K562 (cell line): ENCODE results near the gene TTC31. TPM values are rescaled to one million over a fixed set of nuclear protein-coding genes. Genes with fewer than 3 reads are reported as not detected.

ENCODE experiments used
- BACH1 ChIP-seq: fragments of 200-800 bp; sonication (Bioruptor generic); IDR thresholded peaks from 2 replicates; pipeline ENCODE4 v1.6.1; 2016; ENCODE audit warnings: missing genetic modification characterization, missing compliant biosample characterization
- CBFA2T3 ChIP-seq: fragments of 450-650 bp; IDR thresholded peaks from 2 replicates; pipeline ENCODE4 v1.6.1; 2017
- CBFB ChIP-seq: sonication (generic); formaldehyde crosslinking; IDR thresholded peaks from 2 replicates; pipeline ENCODE4 v1.4.0; 2020; ENCODE audit warnings: mild to moderate bottlenecking, missing genetic modification reagents
- FOSL1 ChIP-seq: fragments of 200-800 bp; sonication (Bioruptor generic); conservative IDR thresholded peaks from 2 replicates; pipeline ENCODE4 v1.6.1; 2016; ENCODE audit warnings: missing genetic modification characterization, missing compliant biosample characterization
- GABPB1 ChIP-seq: sonication (generic); formaldehyde crosslinking; IDR thresholded peaks from 2 replicates; pipeline ENCODE4 v1.8.0; 2022; ENCODE audit warnings: mild to moderate bottlenecking, missing genetic modification reagents
- GTF2A2 ChIP-seq: IDR thresholded peaks from 2 replicates; pipeline ENCODE4 v1.6.1; 2016; ENCODE audit warnings: mild to moderate bottlenecking, missing genetic modification characterization, missing compliant biosample characterization
- HOXB6 ChIP-seq: fragments of 250-450 bp; sonication (Bioruptor Pico); IDR thresholded peaks from 2 replicates; pipeline ENCODE4 v1.5.1; 2022; ENCODE audit warnings: mild to moderate bottlenecking, borderline replicate concordance
- IFI16 ChIP-seq: fragments of 250-450 bp; sonication (Bioruptor Pico); IDR thresholded peaks from 2 replicates; pipeline ENCODE4 v2.1.2; 2022; ENCODE audit warnings: mild to moderate bottlenecking, inconsistent platforms
- IRF2 ChIP-seq: sonication (generic); formaldehyde crosslinking; IDR thresholded peaks from 2 replicates; pipeline ENCODE4 v1.8.1; 2022; ENCODE audit warnings: mild to moderate bottlenecking, missing genetic modification reagents
- MCM5 ChIP-seq: fragments of 450-650 bp; IDR thresholded peaks from 2 replicates; pipeline ENCODE4 v1.6.1; 2016; ENCODE audit warnings: low read depth
- MEF2D ChIP-seq: conservative IDR thresholded peaks from 2 replicates; pipeline ENCODE4 v1.6.1; 2016; ENCODE audit warnings: low read depth, missing genetic modification characterization, missing compliant biosample characterization
- MTA3 ChIP-seq: fragments of 450-650 bp; formaldehyde crosslinking; IDR thresholded peaks from 2 replicates; pipeline ENCODE4 v1.6.1; 2017; ENCODE audit warnings: mild to moderate bottlenecking, borderline replicate concordance
- POLR3G ChIP-seq: IDR thresholded peaks from 2 replicates; pipeline ENCODE4 v1.6.1; 2011; ENCODE audit not compliant: insufficient read length, insufficient replicate concordance; ENCODE audit errors: extremely low read depth
- PTBP1 ChIP-seq: fragments of 200-400 bp; formaldehyde crosslinking; IDR thresholded peaks from 2 replicates; pipeline ENCODE4 v1.6.1; 2017; ENCODE audit warnings: low read depth, low read length
- RHOXF2B ChIP-seq: fragments of 250-450 bp; sonication (Bioruptor Pico); conservative IDR thresholded peaks from 2 replicates; pipeline ENCODE4 v1.5.1; 2021
- SETDB1 ChIP-seq: IDR thresholded peaks from one replicate; pipeline ENCODE4 v1.6.1; 2012; ENCODE audit warnings: low read length, control low read depth, inconsistent platforms
- SRSF3 ChIP-seq: fragments of 200-400 bp; formaldehyde crosslinking; IDR thresholded peaks from 2 replicates; pipeline ENCODE4 v1.6.1; 2016; ENCODE audit warnings: mild to moderate bottlenecking, low read length, moderate library complexity; ENCODE audit not compliant: insufficient read depth
- TCFL5 ChIP-seq: fragments of 250-450 bp; sonication (Bioruptor Pico); conservative IDR thresholded peaks from 2 replicates; pipeline ENCODE4 v1.6.1; 2021; ENCODE audit warnings: mild to moderate bottlenecking, moderate library complexity, matching md5 sums
- ZKSCAN1 ChIP-seq: fragments of 150-350 bp; IDR thresholded peaks from 2 replicates; pipeline ENCODE4 v1.6.1; 2016; ENCODE audit warnings: low read depth, low read length
- ZNF165 ChIP-seq: fragments of 250-450 bp; sonication (Bioruptor Pico); IDR thresholded peaks from 2 replicates; pipeline ENCODE4 v1.4.0; 2020; ENCODE audit warnings: borderline replicate concordance
- ZNF3 ChIP-seq: fragments of 250-450 bp; sonication (Bioruptor Pico); IDR thresholded peaks from 2 replicates; pipeline ENCODE4 v1.5.0; 2021; ENCODE audit warnings: mild to moderate bottlenecking, moderate library complexity
- ZNF436 ChIP-seq: fragments of 250-450, 450-650 bp; sonication (Bioruptor Pico); formaldehyde crosslinking; IDR thresholded peaks from 2 replicates; pipeline ENCODE4 v1.7.0; 2020; ENCODE audit warnings: mild to moderate bottlenecking
- ZNF707 ChIP-seq: fragments of 250-450 bp; sonication (Bioruptor Pico); conservative IDR thresholded peaks from 2 replicates; pipeline ENCODE4 v1.8.0; 2022; ENCODE audit warnings: inconsistent platforms, mild to moderate bottlenecking, moderate library complexity
- ZSCAN29 ChIP-seq: fragments of 450-650 bp; IDR thresholded peaks from 2 replicates; pipeline ENCODE4 v1.6.1; 2017
- polyA plus RNA-seq, 8 experiments: library from polyadenylated mRNA; depleted of rRNA in 4 of 8; stranded (reverse) in 5 of 8; unstranded in 3 of 8; fragments of >200 nt; fragmentation: Nextera tagmentation in 2 of 8; fragmentation: Illumina TruSeq in 1 of 8; extraction: Ambion mirVana in 2 of 8; extraction: Trizol in 1 of 8; gene quantifications; 2 replicates each; pipeline versions ENCODE4 v1.2.1 to v1.2.3, GENCODE V29; 2011 to 2014; ENCODE audit warnings: inconsistent platforms in 1 of 8, missing spikeins in 1 of 8
- total RNA-seq, 7 experiments: library from RNA; depleted of rRNA in 6 of 7; stranded (reverse); fragments of >200 nt in 6 of 7; fragmentation: Illumina TruSeq in 2 of 7; extraction: Trizol in 2 of 7; gene quantifications; 2 replicates each; pipeline versions ENCODE4 v1.2.1 to v1.2.3, GENCODE V29; 2011 to 2021; ENCODE audit warnings: low replicate concordance in 1 of 7
- TF ChIP-seq, protein P1 (sequence below): fragments of 450-650 bp; formaldehyde crosslinking; IDR thresholded peaks from 2 replicates; pipeline ENCODE4 v1.4.0; 2020; ENCODE audit warnings: mild to moderate bottlenecking, moderate library complexity
- TF ChIP-seq, protein P2 (sequence below): fragments of 250-450 bp; sonication (Bioruptor Pico); IDR thresholded peaks from 2 replicates; pipeline ENCODE4 v1.9.0; 2021; ENCODE audit warnings: mild to moderate bottlenecking
- TF ChIP-seq, protein P3 (sequence below): sonication (generic); formaldehyde crosslinking; IDR thresholded peaks from 2 replicates; pipeline ENCODE4 v1.4.0; 2020; ENCODE audit warnings: mild to moderate bottlenecking, missing genetic modification reagents

Gene TTC31
- total and polyA plus RNA-seq, 9 of the 15 experiments (the other 6 are each of a cell fraction or from before 2014, with no cell fraction given), result 4.7 to 30.5 (median 15.9) TPM

DNA sequence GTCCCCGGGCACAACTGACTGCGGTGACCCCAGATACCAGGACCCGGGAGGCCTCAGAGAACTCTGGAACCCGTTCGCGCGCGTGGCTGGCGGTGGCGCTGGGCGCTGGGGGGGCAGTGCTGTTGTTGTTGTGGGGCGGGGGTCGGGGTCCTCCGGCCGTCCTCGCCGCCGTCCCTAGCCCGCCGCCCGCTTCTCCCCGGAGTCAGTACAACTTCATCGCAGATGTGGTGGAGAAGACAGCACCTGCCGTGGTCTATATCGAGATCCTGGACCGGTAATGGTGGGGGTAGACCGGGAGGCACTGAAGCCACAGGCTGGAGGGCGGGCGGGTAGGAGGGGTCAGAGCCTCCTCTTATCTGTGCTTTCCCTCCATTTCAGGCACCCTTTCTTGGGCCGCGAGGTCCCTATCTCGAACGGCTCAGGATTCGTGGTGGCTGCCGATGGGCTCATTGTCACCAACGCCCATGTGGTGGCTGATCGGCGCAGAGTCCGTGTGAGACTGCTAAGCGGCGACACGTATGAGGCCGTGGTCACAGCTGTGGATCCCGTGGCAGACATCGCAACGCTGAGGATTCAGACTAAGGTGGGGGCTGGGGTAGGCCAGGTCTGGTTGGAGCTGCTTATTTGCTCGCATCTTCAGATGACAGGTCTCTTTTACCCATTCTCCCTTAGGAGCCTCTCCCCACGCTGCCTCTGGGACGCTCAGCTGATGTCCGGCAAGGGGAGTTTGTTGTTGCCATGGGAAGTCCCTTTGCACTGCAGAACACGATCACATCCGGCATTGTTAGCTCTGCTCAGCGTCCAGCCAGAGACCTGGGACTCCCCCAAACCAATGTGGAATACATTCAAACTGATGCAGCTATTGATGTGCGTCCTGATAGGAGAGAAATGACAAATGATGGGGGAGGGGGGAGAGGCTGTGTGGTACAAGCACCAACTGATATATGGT is 47.6 kb downstream of the TTC31 start (continued):
- TF ChIP-seq CBFB (CRISPR knock-in tag), result no peak; the same call in 1 of the 2 replicates
- no peak for TF ChIP-seq ZNF707 (CRISPR knock-in tag)
- 0 out of 2 replicates have a peak, but pooled peaks have one; percentile 21 for TF ChIP-seq MEF2D (tag)
- 0 out of 2 replicates have a peak, but pooled peaks have one; percentile 49 for TF ChIP-seq SRSF3
- TF ChIP-seq HOXB6 (CRISPR knock-in tag), result no peak
- TF ChIP-seq ZNF3, result no peak
- TF ChIP-seq, protein P1, sequence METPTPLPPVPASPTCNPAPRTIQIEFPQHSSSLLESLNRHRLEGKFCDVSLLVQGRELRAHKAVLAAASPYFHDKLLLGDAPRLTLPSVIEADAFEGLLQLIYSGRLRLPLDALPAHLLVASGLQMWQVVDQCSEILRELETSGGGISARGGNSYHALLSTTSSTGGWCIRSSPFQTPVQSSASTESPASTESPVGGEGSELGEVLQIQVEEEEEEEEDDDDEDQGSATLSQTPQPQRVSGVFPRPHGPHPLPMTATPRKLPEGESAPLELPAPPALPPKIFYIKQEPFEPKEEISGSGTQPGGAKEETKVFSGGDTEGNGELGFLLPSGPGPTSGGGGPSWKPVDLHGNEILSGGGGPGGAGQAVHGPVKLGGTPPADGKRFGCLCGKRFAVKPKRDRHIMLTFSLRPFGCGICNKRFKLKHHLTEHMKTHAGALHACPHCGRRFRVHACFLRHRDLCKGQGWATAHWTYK (CRISPR knock-in tag), result peak; percentile 98
- TF ChIP-seq FOSL1 (tag), result peak; percentile 15; the same call in 1 of the 2 replicates
- no peak for TF ChIP-seq GABPB1
- TF ChIP-seq MTA3, result 0 out of 2 replicates have a peak, but pooled peaks have one; percentile 49
- TF ChIP-seq TCFL5 (CRISPR knock-in tag), result no peak
- TF ChIP-seq, protein P2, sequence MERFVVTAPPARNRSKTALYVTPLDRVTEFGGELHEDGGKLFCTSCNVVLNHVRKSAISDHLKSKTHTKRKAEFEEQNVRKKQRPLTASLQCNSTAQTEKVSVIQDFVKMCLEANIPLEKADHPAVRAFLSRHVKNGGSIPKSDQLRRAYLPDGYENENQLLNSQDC, result no peak
- TF ChIP-seq, protein P3, sequence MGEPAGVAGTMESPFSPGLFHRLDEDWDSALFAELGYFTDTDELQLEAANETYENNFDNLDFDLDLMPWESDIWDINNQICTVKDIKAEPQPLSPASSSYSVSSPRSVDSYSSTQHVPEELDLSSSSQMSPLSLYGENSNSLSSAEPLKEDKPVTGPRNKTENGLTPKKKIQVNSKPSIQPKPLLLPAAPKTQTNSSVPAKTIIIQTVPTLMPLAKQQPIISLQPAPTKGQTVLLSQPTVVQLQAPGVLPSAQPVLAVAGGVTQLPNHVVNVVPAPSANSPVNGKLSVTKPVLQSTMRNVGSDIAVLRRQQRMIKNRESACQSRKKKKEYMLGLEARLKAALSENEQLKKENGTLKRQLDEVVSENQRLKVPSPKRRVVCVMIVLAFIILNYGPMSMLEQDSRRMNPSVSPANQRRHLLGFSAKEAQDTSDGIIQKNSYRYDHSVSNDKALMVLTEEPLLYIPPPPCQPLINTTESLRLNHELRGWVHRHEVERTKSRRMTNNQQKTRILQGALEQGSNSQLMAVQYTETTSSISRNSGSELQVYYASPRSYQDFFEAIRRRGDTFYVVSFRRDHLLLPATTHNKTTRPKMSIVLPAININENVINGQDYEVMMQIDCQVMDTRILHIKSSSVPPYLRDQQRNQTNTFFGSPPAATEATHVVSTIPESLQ (CRISPR knock-in tag), result 0 out of 2 replicates have a peak, but pooled peaks have one; percentile 76
- no peak for TF ChIP-seq IFI16 (CRISPR knock-in tag)
- no peak for TF ChIP-seq POLR3G
- TF ChIP-seq CBFA2T3, result peak; percentile 93
- TF ChIP-seq RHOXF2B (CRISPR knock-in tag), result no peak
- no peak for TF ChIP-seq BACH1 (tag)
- no peak for TF ChIP-seq ZNF165 (CRISPR knock-in tag)
- no peak for TF ChIP-seq MCM5
- peak; percentile 71; the same call in 1 of the 2 replicates for TF ChIP-seq ZKSCAN1
- TF ChIP-seq SETDB1, result no peak
- TF ChIP-seq ZSCAN29, result no peak
- TF ChIP-seq ZNF436 (CRISPR knock-in tag), result no peak
- no peak for TF ChIP-seq GTF2A2 (tag)
- no peak for TF ChIP-seq PTBP1
- TF ChIP-seq IRF2 (CRISPR knock-in tag), result no peak
